Bronchial smooth muscle cell (primary cell): Measurements from ENCODE around the gene C11orf58. TPM values are rescaled to one million over a fixed set of nuclear protein-coding genes. Genes with fewer than 3 reads are reported as not detected.

Experiments
- total RNA-seq: library from RNA; depleted of rRNA; stranded (reverse); fragments of >200 nt; gene quantifications from 2 replicates; pipeline ENCODE4 v1.2.1, GENCODE V29; 2014

C11orf58 gene
- total RNA-seq: 229 and 269 TPM in 2 replicates

DNA sequence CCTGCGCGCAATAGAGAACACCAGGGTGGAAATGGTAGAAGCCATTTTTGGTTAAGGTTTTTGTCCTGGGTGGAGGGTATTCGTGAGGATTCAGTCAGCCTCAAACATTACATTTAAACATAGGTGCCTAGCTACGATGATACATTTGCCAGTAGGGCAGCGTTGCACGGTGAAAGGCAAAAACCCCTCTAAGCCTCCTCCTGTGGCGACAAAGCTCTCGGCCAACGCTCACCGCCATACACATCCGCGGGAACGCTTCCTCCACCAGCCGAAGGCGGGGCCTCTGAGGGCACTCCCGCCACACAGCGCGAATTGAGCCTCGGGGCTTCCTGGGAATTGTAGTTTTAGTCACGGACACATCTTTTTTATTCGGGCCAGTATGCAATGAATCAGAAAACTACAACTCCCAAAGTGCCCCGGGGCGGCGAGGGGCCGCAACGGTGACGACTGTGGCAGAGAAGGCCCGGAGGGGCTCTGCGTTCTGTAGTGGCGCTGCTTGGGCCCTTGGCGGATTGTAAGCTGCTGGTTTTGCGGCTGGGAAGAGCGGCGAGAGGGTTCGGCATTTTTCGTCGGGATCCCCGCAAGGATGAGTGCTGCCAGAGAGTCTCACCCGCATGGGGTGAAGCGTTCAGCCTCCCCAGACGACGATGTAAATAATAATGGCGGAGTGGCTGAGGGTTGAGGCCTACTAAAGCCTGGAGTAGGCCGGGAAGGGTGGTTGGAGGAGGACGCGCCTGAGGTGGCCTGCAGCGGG lies at the start of gene C11orf58:
Gene C11orf58 (plus strand): TSS at position 455 of the 754 bp plus-strand sequence. CDS start 132 bp downstream, at position 587.

